Endothelial cell of umbilical vein (primary cell): Measurements from ENCODE around the gene TNNI3K.

ENCODE experiments used
- CTCF ChIP-seq, 2 donors: IDR thresholded peaks; 1 replicate in 1 of 2; 2 replicates in 1 of 2; pipeline ENCODE4 v1.5.1; 2011; ENCODE audit warnings: low read length in 2 of 2, mild to moderate bottlenecking in 2 of 2, moderate library complexity in 2 of 2, control low read depth in 1 of 2, inconsistent platforms in 1 of 2, low read depth in 1 of 2; ENCODE audit not compliant: insufficient read depth in 1 of 2; ENCODE audit errors: extremely low read depth in 1 of 2
- GATA2 ChIP-seq: IDR thresholded peaks from 2 replicates; pipeline ENCODE4 v1.7.0; 2011; ENCODE audit warnings: low read depth, mild to moderate bottlenecking, moderate library complexity, mixed read lengths, low read length; ENCODE audit not compliant: insufficient read length, insufficient read depth
- JUN ChIP-seq: IDR thresholded peaks from 2 replicates; pipeline ENCODE4 v1.6.1; 2011; ENCODE audit warnings: borderline replicate concordance, low read depth; ENCODE audit not compliant: insufficient read length, insufficient read depth
- POLR2A ChIP-seq: IDR thresholded peaks from 2 replicates; pipeline ENCODE4 v1.6.1; 2012; ENCODE audit warnings: low read depth, mild to moderate bottlenecking, control low read depth, low read length

DNA sequence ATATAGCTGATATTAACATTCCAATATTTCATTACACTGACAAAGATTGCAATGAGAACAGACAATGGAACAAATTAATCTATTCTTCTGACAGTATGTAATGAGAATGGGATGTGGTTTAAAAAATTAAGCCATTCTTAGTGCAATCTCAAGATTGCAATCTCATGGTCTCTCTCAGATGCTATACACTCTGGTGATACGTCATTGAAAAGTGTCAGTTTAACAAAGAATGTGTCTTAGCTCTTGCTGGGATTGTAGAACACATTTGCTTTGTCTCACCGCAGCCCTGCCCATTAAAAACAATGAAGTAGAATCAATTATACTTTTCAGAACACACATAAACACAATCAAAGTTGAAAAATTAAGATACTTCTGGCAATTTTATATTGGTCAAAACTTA is 222.1 kb downstream of the TNNI3K start:
- TF ChIP-seq JUN (no peak), CTCF (IDR thresholded peaks at IDR 0.05; ENCODE audit: extremely low read depth in 1 of 2, insufficient read depth in 1 of 2, low read depth in 1 of 2, low read length in 2 of 2) (no peak), POLR2A (no peak), GATA2 (no peak)
